ENCODE data around the gene DIS3L2. TPM values are rescaled to one million over a fixed set of nuclear protein-coding genes. Genes with fewer than 3 reads are reported as not detected.

Gene DIS3L2
- total RNA-seq, 1 experiment from 2014 or later, result 39.1 TPM

DNA sequence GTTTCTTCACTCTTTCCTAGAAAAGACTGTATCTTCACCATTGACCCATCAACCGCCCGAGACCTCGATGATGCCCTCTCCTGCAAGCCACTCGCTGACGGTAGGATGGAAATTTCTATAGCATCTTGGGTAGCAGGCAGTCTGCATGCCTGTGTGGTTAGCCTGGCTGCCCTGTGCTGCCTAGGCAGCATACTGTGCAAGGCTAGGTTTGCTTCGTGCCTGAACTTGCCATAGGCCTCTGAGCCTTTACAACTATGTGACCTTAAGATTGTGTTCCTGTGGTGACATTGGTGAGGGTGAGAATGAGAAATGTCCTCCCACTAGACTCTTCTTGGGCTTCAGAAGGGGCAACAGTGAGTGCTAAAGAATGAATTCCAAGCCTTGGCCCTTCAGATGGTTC lies 248.8 kb downstream of the DIS3L2 start:
- Histone ChIP-seq H3K4me3 (no peak overlapping the region), H3K9me2 (ENCODE audit: insufficient read depth) (no peaks in the 10 kb centered on the region), H3K36me3 (ENCODE audit: low read depth) (no peaks in the 10 kb centered on the region; the same call in 1 of the 2 replicates), H3K27ac (no peak overlapping the region), H3K4me2 (no peak overlapping the region), H3K27me3 (ENCODE audit: insufficient read depth, low read depth) (no peaks in the 10 kb centered on the region), H2AFZ (no peak overlapping the region), H3K9me3 (ENCODE audit: insufficient read depth, low read depth) (no peaks in the 10 kb centered on the region), H3F3A (ENCODE audit: insufficient read depth, low read depth) (no peaks in the 10 kb centered on the region), H3K79me2 (ENCODE audit: low read depth) (no peaks in the 10 kb centered on the region), H3K4me1 (replicated peaks; ENCODE audit: insufficient read depth) (no peaks in the 10 kb centered on the region), H4K20me1 (ENCODE audit: insufficient read depth) (no peaks in the 10 kb centered on the region)
- no peak for DNase-seq
- POLR2A ChIA-PET (ENCODE audit: unreplicated experiment), result no interaction called here
- no TSS peak for BruUV-seq (replicated peaks)
- TF ChIP-seq CTCF (conservative IDR thresholded peaks at IDR 0.05) (no peak), EZH2 (IDR thresholded peaks at IDR 0.05; ENCODE audit: low read depth) (no peak)
- intact Hi-C loops (cut with micrococcal nuclease; ENCODE audit: unreplicated experiment), result no loop called here
- CTCF ChIA-PET, result no interaction called here

DNA sequence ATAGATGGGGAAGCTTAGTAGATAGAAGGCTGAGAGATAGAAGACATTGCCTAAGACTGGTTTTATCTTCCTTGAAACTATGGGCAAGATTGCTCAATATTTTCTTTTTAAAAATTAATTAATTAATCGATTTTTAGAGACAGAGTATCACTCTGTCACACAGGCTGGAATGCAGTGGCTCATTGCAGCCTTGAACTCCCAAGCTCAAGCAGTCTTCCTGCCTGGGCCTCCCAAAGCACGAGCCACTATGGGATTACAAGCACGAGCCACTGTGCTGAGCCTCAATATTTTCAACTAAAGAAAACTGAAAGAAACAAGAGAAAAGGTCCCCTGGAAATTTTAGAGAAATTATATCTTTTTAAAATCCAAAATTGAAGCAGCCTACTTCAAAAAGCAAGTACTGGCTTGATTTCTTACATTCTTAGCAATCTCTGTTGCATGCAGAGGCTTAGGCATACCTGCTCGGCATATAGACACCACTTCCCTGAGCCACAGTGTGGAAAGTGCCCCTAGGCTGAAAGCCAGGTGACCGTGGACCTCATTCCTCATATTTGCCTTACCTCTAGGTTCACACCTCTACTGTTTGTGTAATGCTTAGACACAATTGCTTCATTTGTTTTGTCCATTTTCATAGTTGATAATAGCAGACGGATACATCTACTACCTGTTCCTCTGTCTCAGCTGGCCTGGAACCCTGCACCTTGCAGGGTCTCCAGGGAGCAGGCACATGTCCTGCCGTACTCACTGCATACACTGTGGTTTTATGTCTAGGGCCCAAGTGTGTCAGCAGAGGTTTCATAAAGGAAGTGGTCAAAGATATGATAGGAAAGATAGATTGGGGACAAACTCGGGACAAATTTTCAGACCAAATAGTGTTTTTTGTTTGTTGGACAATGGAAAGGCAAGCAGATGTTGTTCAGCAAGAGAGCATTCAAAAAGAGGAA lies 250.5 kb downstream of the DIS3L2 start:
- H3K4me1 ChIP-seq (replicated peaks; ENCODE audit: insufficient read depth), result no peaks in the 10 kb centered on the region
- H3K9me3 ChIP-seq (ENCODE audit: insufficient read depth, low read depth), result no peaks in the 10 kb centered on the region
- intact Hi-C loops (cut with micrococcal nuclease; ENCODE audit: unreplicated experiment), result no loop called here
- no peaks in the 10 kb centered on the region for H3K79me2 ChIP-seq (ENCODE audit: low read depth)
- POLR2A ChIA-PET (ENCODE audit: unreplicated experiment), result no interaction called here
- BruUV-seq (replicated peaks), result no TSS peak
- no peak overlapping the region for H3K27ac ChIP-seq
- H3K27me3 ChIP-seq (ENCODE audit: insufficient read depth, low read depth), result no peaks in the 10 kb centered on the region
- H2AFZ ChIP-seq, result no peak overlapping the region
- H3K9me2 ChIP-seq (ENCODE audit: insufficient read depth), result no peaks in the 10 kb centered on the region
- no peaks in the 10 kb centered on the region for H3F3A ChIP-seq (ENCODE audit: insufficient read depth, low read depth)
- no peak for TF ChIP-seq EZH2 (IDR thresholded peaks at IDR 0.05; ENCODE audit: low read depth)
- TF ChIP-seq CTCF (conservative IDR thresholded peaks at IDR 0.05), result no peak
- no peaks in the 10 kb centered on the region; the same call in 1 of the 2 replicates for H3K36me3 ChIP-seq (ENCODE audit: low read depth)
- H3K4me3 ChIP-seq, result no peak overlapping the region
- CTCF ChIA-PET, result no interaction called here
- H3K4me2 ChIP-seq, result no peak overlapping the region
- no peak for DNase-seq
- H4K20me1 ChIP-seq (ENCODE audit: insufficient read depth), result no peaks in the 10 kb centered on the region

DNA sequence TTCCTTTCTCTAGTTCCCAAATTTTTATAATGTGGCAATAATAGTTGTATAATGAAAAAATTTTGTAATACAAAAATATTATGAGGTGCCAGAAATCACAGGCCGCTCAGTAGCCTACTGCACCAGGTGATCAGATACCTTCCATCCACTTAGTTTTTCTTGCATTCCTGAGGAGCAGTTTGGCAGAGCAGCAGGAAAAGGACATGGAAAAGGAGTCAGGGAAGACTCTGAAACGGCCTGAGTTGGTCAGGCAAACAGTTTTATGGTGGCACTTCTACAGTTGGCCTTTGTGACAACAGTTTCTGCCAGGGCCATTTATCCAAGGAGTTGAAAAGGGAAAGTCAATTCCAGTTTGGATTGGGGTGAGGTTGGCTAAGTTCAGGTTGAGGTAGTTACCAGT lies 251.7 kb downstream of the DIS3L2 start:
- Histone ChIP-seq H3K9me3 (ENCODE audit: insufficient read depth, low read depth) (no peaks in the 10 kb centered on the region), H3K79me2 (ENCODE audit: low read depth) (no peaks in the 10 kb centered on the region), H4K20me1 (ENCODE audit: insufficient read depth) (no peaks in the 10 kb centered on the region), H3F3A (ENCODE audit: insufficient read depth, low read depth) (no peaks in the 10 kb centered on the region), H2AFZ (no peak overlapping the region), H3K27me3 (ENCODE audit: insufficient read depth, low read depth) (no peaks in the 10 kb centered on the region), H3K4me1 (replicated peaks; ENCODE audit: insufficient read depth) (no peaks in the 10 kb centered on the region), H3K9me2 (ENCODE audit: insufficient read depth) (no peaks in the 10 kb centered on the region), H3K4me3 (no peak overlapping the region), H3K27ac (no peak overlapping the region), H3K4me2 (no peak overlapping the region), H3K36me3 (ENCODE audit: low read depth) (no peaks in the 10 kb centered on the region; the same call in 1 of the 2 replicates)
- CTCF ChIA-PET, result no interaction called here
- BruUV-seq (replicated peaks), result no TSS peak
- intact Hi-C loops (cut with micrococcal nuclease; ENCODE audit: unreplicated experiment), result no loop called here
- DNase-seq, result no peak
- TF ChIP-seq CTCF (conservative IDR thresholded peaks at IDR 0.05) (no peak), EZH2 (IDR thresholded peaks at IDR 0.05; ENCODE audit: low read depth) (no peak)
- POLR2A ChIA-PET (ENCODE audit: unreplicated experiment), result no interaction called here
